Body of pancreas (tissue), 4 donors: ENCODE results near the gene SPACDR. TPM values are rescaled to one million over a fixed set of nuclear protein-coding genes. Genes with fewer than 3 reads are reported as not detected.

Source experiments
- ATAC-seq: fragments of 150-250 bp; one replicate; pipeline ENCODE4 v1.9.1; 2016
- DNase-seq, 4 donors: peaks; one replicate each; pipeline ENCODE4 v3.0.0-alpha.2; 2019
- H3K27ac ChIP-seq, 4 donors: fragments of 200-600 bp; sonication (generic); 1 replicate in 3 of 4; 2 replicates in 1 of 4; pipeline versions ENCODE4 v1.5.1 to v1.6.1; 2016 to 2019; ENCODE audit warnings: mild to moderate bottlenecking in 1 of 4, mixed read lengths in 1 of 4, moderate library complexity in 1 of 4
- H3K27me3 ChIP-seq, 2 donors: fragments of 200-600 bp; sonication (generic); one replicate each; pipeline ENCODE4 v1.6.0; 2016; ENCODE audit warnings: mild to moderate bottlenecking in 1 of 2
- H3K36me3 ChIP-seq, 2 donors: fragments of 200-600 bp; sonication (generic); replicated peaks in 1 of 2; 2 replicates each; pipeline ENCODE4 v1.5.1; 2016; ENCODE audit warnings: low read depth in 2 of 2; ENCODE audit not compliant: insufficient read depth in 1 of 2
- H3K4me1 ChIP-seq: fragments of 200-600 bp; sonication (generic); one replicate; pipeline ENCODE4 v1.6.0; 2016
- H3K4me3 ChIP-seq, 2 donors: fragments of 200-600 bp; sonication (generic); 1 replicate in 1 of 2; 2 replicates in 1 of 2; pipeline ENCODE4 v1.5.1; 2016 to 2019
- H3K9me3 ChIP-seq, 3 donors: fragments of 200-600 bp; sonication (generic); 1 replicate in 2 of 3; 2 replicates in 1 of 3; pipeline ENCODE4 v1.5.1; 2016
- POLR2A ChIP-seq, 3 donors: fragments of 450-650 bp; IDR thresholded peaks; one replicate each; pipeline ENCODE4 v1.6.1; 2016; ENCODE audit warnings: antibody characterized with exemption in 3 of 3, mild to moderate bottlenecking in 2 of 3
- WGBS, 2 donors: methylation state at CpG; one replicate each; pipeline ENCODE4 v1.1.5; 2017; 5-methylcytosine and 5-hydroxymethylcytosine counted together
- intact Hi-C: fragments of 100-400 bp; cut with DNase I; formaldehyde crosslinking; loops from one replicate; pipeline ENCODE4 v1.15.1; 2023
- total RNA-seq, 2 donors: library from RNA; depleted of rRNA; stranded (reverse); fragments of >200 nt; gene quantifications; one replicate each; pipeline ENCODE4 v1.1.0, GENCODE V29; 2016
- TF ChIP-seq, protein P1 (sequence below), 7 experiments: fragments of 450-650 bp in 4 of 7; fragments of 200-600 bp in 3 of 7; sonication (generic) in 3 of 7; IDR thresholded peaks; one replicate each; pipeline ENCODE4 v1.5.1; 2016 to 2019; ENCODE audit warnings: antibody characterized with exemption in 7 of 7

The SPACDR gene
- total RNA-seq, 2 donors from 2014 or later: 1.0 TPM; not detected in 1

DNA sequence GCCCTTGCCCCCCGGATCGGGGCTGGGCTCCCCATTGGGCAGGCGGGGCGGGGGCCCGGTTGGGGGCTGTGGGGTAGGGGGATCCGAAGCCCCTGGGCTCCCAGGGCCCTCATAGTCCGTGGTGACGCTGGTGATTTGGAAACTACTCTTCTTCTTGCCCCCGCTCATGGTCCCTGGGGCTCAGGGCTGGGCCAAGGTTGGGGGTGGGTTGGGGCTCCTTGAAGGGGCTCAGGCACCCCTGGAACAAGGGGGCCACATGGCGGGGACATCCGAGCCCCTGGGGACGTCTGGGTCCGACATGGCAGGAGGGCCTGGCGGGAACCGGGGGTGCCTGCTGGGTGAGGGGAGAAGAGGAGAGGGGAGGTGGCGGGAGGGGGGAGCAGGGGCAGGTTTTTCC is 13.8 kb upstream of the SPACDR start:
- H3K27ac ChIP-seq: peak overlapping the region; percentile 49 to 86 (median 84)
- H3K4me1 ChIP-seq: peaks cover 45% of the 10 kb centered on the region
- intact Hi-C loops: loop anchor here (10.0 kb wide), 1 partner anchor 207 kb away; no protein-coding TSS in a partner anchor
- H3K9me3 ChIP-seq: no peaks in the 10 kb centered on the region
- no peak for DNase-seq
- WGBS, 2 donors: 0 to 3% methylated on average over 6 to 14 of the region's 16 CpGs
- TF ChIP-seq, protein P1, sequence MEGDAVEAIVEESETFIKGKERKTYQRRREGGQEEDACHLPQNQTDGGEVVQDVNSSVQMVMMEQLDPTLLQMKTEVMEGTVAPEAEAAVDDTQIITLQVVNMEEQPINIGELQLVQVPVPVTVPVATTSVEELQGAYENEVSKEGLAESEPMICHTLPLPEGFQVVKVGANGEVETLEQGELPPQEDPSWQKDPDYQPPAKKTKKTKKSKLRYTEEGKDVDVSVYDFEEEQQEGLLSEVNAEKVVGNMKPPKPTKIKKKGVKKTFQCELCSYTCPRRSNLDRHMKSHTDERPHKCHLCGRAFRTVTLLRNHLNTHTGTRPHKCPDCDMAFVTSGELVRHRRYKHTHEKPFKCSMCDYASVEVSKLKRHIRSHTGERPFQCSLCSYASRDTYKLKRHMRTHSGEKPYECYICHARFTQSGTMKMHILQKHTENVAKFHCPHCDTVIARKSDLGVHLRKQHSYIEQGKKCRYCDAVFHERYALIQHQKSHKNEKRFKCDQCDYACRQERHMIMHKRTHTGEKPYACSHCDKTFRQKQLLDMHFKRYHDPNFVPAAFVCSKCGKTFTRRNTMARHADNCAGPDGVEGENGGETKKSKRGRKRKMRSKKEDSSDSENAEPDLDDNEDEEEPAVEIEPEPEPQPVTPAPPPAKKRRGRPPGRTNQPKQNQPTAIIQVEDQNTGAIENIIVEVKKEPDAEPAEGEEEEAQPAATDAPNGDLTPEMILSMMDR (IDR thresholded peaks at IDR 0.05): no peak
- no peak for TF ChIP-seq POLR2A (IDR thresholded peaks at IDR 0.05)
- ATAC-seq: no peak
- H3K36me3 ChIP-seq: no peaks in the 10 kb centered on the region
- peak overlapping the region; percentile 66 to 94 for H3K4me3 ChIP-seq
- no peaks in the 10 kb centered on the region for H3K27me3 ChIP-seq

DNA sequence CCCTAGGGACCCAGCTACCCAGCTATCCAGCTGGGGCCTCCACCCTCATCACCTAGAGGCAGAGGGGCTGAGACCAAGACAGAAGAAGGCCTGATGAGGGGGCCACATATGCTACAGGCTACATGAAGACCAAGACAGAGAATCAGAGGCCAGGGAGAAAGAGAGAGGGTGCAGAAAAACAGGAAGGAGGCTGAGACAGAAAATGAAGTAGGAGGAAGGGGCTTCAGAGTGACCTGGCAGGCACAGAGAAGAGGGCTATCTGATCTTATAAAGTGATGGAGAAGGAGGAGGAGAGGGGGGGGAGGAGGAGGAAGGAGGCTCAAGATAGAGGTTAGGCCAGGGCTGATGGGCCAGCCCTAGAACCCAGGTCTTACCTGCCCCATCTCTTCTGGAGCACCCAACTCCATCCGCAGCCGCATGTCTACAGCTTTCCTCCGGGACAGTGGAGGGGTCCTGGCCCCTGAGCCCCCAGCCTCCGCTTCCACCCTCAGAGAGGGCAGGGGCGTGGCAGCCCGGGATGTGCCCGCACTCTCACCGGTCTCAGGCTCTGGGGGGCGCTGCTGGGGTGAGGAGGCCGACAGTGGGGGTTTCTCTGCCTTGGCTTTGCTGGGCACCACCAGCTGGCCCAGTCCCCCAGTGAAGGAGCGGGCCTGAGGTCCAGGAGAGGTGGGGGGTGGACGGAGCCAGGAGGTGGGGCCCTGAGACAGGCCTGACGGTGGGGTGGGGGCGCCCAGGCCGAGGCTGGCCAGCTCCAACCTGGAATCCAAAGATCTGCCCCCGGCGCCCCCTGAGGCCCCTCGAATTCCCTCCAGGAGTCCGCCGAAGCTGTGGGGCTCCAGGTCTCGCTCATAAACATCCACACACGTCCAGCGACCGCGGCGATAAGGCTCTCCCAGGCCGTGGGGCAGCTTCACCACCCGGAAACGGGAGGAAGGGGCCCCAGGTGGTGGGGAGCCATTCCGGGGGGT is 13.1 kb upstream of the SPACDR start:
- no peak for TF ChIP-seq POLR2A (IDR thresholded peaks at IDR 0.05)
- Histone ChIP-seq H3K9me3 (no peaks in the 10 kb centered on the region), H3K27ac (peak overlapping the region; percentile 49 to 86 (median 84)), H3K27me3 (no peaks in the 10 kb centered on the region), H3K4me1 (peaks cover 43% of the 10 kb centered on the region), H3K36me3 (no peaks in the 10 kb centered on the region), H3K4me3 (peak overlapping the region; percentile 66 to 94)
- no peak for DNase-seq
- ATAC-seq: no peak
- 14 to 80% methylated on average over 2 to 30 of the region's 30 CpGs for WGBS, 2 donors
- intact Hi-C loops: loop anchor here (10.0 kb wide), 1 partner anchor 208 kb away; no protein-coding TSS in a partner anchor

DNA sequence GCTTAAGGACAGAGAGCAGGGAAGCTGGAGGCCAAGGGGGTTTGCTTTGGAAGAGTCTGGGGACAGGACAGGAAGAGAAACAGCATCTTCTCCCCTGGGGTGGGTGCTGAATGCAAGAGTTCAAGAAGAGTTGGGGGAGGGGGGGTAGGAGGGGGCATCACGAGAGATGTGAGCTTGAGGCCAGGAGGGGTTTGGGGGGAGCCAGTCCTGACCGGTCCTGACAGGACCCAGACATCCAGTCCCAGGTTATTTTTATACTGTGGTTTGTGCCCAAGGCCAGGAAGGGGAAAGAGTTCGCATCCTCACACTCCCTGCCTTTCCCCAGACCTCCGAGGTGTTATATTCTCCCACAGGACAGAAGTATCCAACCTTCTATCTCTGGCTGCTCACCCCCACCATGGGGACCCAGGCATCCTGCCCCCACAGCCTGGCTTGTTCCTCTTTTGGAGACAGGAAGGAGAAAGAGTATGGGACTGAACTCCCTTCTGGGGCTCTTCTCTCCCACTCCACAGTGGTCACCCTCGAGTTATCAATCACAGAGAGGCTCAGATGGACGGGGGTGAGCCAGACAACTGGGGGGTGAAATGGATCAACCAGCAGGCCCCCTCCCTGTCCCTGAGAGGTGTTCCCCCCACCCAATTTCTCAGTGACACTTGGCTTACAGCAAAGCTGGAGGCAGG is 12.2 kb upstream of the SPACDR start:
- intact Hi-C loops: loop anchor here (10.0 kb wide), 1 partner anchor 209 kb away; no protein-coding TSS in a partner anchor
- H3K36me3 ChIP-seq: no peaks in the 10 kb centered on the region

DNA sequence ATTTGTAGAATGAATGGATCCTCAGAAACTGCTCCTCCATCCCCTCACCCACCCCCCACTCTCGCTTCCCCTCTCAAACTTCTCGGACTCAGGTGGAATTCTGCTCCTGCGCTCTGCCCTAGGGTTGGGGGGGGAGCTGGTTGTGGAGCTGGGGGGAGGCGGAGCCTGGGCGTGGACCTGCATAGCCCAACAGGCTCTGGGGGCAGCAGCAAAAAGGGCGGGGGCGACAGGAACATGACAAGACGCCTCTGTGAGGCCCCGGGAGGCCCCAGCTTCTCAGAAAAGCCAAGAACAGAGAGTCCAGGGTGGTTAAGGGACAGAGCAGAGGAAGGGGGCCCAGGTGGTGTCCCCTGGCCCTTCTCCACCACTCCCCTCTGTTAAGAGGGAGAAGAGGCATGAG is 11.5 kb upstream of the SPACDR start:
- no peak for TF ChIP-seq POLR2A (IDR thresholded peaks at IDR 0.05)
- TF ChIP-seq, protein P1 (IDR thresholded peaks at IDR 0.05): no peak
- Histone ChIP-seq H3K4me3 (no peak overlapping the region), H3K9me3 (no peaks in the 10 kb centered on the region), H3K4me1 (peaks cover 43% of the 10 kb centered on the region), H3K36me3 (no peaks in the 10 kb centered on the region), H3K27me3 (no peaks in the 10 kb centered on the region), H3K27ac (peak overlapping the region in 3 of 4 donors; percentile 10 to 38 (median 12))
- WGBS, 2 donors: 35 to 57% methylated on average over 8 to 9 of the region's 9 CpGs
- intact Hi-C loops: loop anchor here (10.0 kb wide), 1 partner anchor 209 kb away; no protein-coding TSS in a partner anchor
- DNase-seq: no peak
- no peak for ATAC-seq

More for the DNA sequence above, 12.2 kb upstream of the SPACDR start:
- Histone ChIP-seq H3K4me3 (no peak overlapping the region), H3K4me1 (peaks cover 43% of the 10 kb centered on the region), H3K27me3 (no peaks in the 10 kb centered on the region), H3K27ac (peak overlapping the region in 3 of 4 donors; percentile 10 to 83 (median 38)), H3K9me3 (no peaks in the 10 kb centered on the region)
- DNase-seq (no peak), ATAC-seq (no peak)
- TF ChIP-seq POLR2A (IDR thresholded peaks at IDR 0.05): no peak
- TF ChIP-seq, protein P1 (IDR thresholded peaks at IDR 0.05): no peak
- WGBS, 2 donors: 22 to 26% methylated on average over 6 of the region's 6 CpGs
